ENCODE results near the gene CFAP141. TPM values are rescaled to one million over a fixed set of nuclear protein-coding genes. Genes with fewer than 3 reads are reported as not detected.

CFAP141 gene
- polyA plus RNA-seq, 1 of the 3 experiments (the other 2 are of a cell fraction), result not detected

GRCh38 chr1:154239491-154239890, 33.4 kb upstream of the CFAP141 start:
- peaks cover 30% of the 10 kb centered on the region; the same call in 1 of the 2 replicates for H4K20me1 ChIP-seq (ENCODE audit: insufficient read depth)
- CTCF ChIA-PET, result interaction anchor here (1.7 kb wide), 1 partner anchor 16 kb away, joined by 4 read pairs; no protein-coding TSS in a partner anchor
- no peak overlapping the region for H3K4me2 ChIP-seq

GRCh38 chr1:154237880-154238506, 31.9 kb upstream of the CFAP141 start:
- no peak overlapping the region for H3K27ac ChIP-seq (ENCODE audit: low read depth in 2 of 2, low read length in 1 of 2)
- no peaks in the 10 kb centered on the region for H3K4me1 ChIP-seq (ENCODE audit: control insufficient read depth in 1 of 2, insufficient read depth in 2 of 2, low read depth in 1 of 2, low read length in 1 of 2)
- TF ChIP-seq YY1 (IDR thresholded peaks at IDR 0.05; ENCODE audit: low read depth), result no peak
- WGBS (ENCODE audit: low lambda C conversion rate), result 90% methylated on average over 6 of the region's 6 CpGs
- H3K9me2 ChIP-seq, result no peaks in the 10 kb centered on the region
- H4K20me1 ChIP-seq (ENCODE audit: insufficient read depth), result peaks cover 34% of the 10 kb centered on the region; the same call in 1 of the 2 replicates
- no peaks in the 10 kb centered on the region for H3K27me3 ChIP-seq (ENCODE audit: insufficient read depth)
- H2AFZ ChIP-seq (ENCODE audit: low read depth), result no peak overlapping the region
- H3K4me2 ChIP-seq, result no peak overlapping the region
- ChIA-PET CTCF (interaction anchor here (0.6 kb wide), 1 partner anchor 64 kb away, joined by 3 read pairs; no protein-coding TSS in a partner anchor), POLR2A (no interaction called here)
- H3K9me3 ChIP-seq, result no peaks in the 10 kb centered on the region
- no peak overlapping the region for H3K4me3 ChIP-seq (ENCODE audit: low read depth in 2 of 2, low read length in 1 of 2)
- H3K36me3 ChIP-seq (replicated peaks in 1 of 2; ENCODE audit: control insufficient read depth in 1 of 2, insufficient read depth in 2 of 2, low read length in 1 of 2), result peaks cover 80 to 87% of the 10 kb centered on the region in 2 experiments
- H3K79me2 ChIP-seq (ENCODE audit: insufficient read depth), result peaks cover 87% of the 10 kb centered on the region
- DNase-seq, result no peak
- H3K9ac ChIP-seq, result no peak overlapping the region
- H3F3A ChIP-seq (replicated peaks; ENCODE audit: insufficient read depth), result peaks cover 17% of the 10 kb centered on the region

More at GRCh38 chr1:154239491-154239890, 33.4 kb upstream of the CFAP141 start:
- Histone ChIP-seq H3F3A (replicated peaks; ENCODE audit: insufficient read depth) (peaks cover 17% of the 10 kb centered on the region), H3K36me3 (replicated peaks in 1 of 2; ENCODE audit: control insufficient read depth in 1 of 2, insufficient read depth in 2 of 2, low read length in 1 of 2) (peaks cover 88 to 94% of the 10 kb centered on the region in 2 experiments), H3K79me2 (ENCODE audit: insufficient read depth) (peaks cover 80% of the 10 kb centered on the region), H2AFZ (ENCODE audit: low read depth) (no peak overlapping the region), H3K4me3 (ENCODE audit: low read depth in 2 of 2, low read length in 1 of 2) (no peak overlapping the region), H3K9me2 (no peaks in the 10 kb centered on the region), H3K9me3 (no peaks in the 10 kb centered on the region), H3K9ac (no peak overlapping the region), H3K4me1 (ENCODE audit: control insufficient read depth in 1 of 2, insufficient read depth in 2 of 2, low read depth in 1 of 2, low read length in 1 of 2) (no peaks in the 10 kb centered on the region), H3K27me3 (ENCODE audit: insufficient read depth) (no peaks in the 10 kb centered on the region), H3K27ac (ENCODE audit: low read depth in 2 of 2, low read length in 1 of 2) (no peak overlapping the region)
- POLR2A ChIA-PET, result no interaction called here
- TF ChIP-seq YY1 (IDR thresholded peaks at IDR 0.05; ENCODE audit: low read depth), result no peak
- no peak for TF ChIP-seq GATA2 (CRISPR knock-in tag; IDR thresholded peaks at IDR 0.05)
- no peak for TF ChIP-seq JUND (IDR thresholded peaks at IDR 0.05)
- no peak for TF ChIP-seq GABPA (IDR thresholded peaks at IDR 0.05; ENCODE audit: low read depth)
- TF ChIP-seq FOXJ3 (CRISPR knock-in tag; IDR thresholded peaks at IDR 0.05), result no peak
- no peak for TF ChIP-seq ZBTB33 (IDR thresholded peaks at IDR 0.05; ENCODE audit: borderline replicate concordance, low read depth)
- TF ChIP-seq, protein P1, sequence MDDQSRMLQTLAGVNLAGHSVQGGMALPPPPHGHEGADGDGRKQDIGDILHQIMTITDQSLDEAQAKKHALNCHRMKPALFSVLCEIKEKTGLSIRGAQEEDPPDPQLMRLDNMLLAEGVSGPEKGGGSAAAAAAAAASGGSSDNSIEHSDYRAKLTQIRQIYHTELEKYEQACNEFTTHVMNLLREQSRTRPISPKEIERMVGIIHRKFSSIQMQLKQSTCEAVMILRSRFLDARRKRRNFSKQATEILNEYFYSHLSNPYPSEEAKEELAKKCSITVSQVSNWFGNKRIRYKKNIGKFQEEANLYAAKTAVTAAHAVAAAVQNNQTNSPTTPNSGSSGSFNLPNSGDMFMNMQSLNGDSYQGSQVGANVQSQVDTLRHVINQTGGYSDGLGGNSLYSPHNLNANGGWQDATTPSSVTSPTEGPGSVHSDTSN (IDR thresholded peaks at IDR 0.05), result no peak
- TF ChIP-seq MEF2A (IDR thresholded peaks at IDR 0.05; ENCODE audit: borderline replicate concordance, low read depth), result no peak
- TF ChIP-seq ELF1 (IDR thresholded peaks at IDR 0.05), result no peak
- DNase-seq, result no peak
- 85% methylated on average over 3 of the region's 3 CpGs for WGBS (ENCODE audit: low lambda C conversion rate)

Measured in SK-N-SH (cell line).